Loucy (cell line): Measurements from ENCODE around the gene CYBB.

Experiments
- H2AFZ ChIP-seq: fragments of 200-600 bp; sonication (generic); 2 replicates; pipeline ENCODE4 v1.6.0; 2016; ENCODE audit warnings: antibody characterized with exemption, mild to moderate bottlenecking, low read length, moderate library complexity
- H3F3A ChIP-seq: fragments of 200-600 bp; 2 replicates; pipeline ENCODE4 v1.6.0; 2016; ENCODE audit warnings: antibody characterized with exemption, low read depth, mild to moderate bottlenecking
- H3K27me3 ChIP-seq: fragments of 200-600 bp; sonication (generic); 2 replicates; pipeline ENCODE4 v1.6.1; 2014; ENCODE audit warnings: low read length, mild to moderate bottlenecking; ENCODE audit not compliant: insufficient read depth, poor library complexity, severe bottlenecking
- H3K36me3 ChIP-seq: fragments of 200-600 bp; sonication (generic); 2 replicates; pipeline ENCODE4 v1.6.1; 2016; ENCODE audit warnings: low read length; ENCODE audit not compliant: insufficient read depth
- H3K4me1 ChIP-seq: fragments of 200-600 bp; sonication (generic); 2 replicates; pipeline ENCODE4 v1.5.1; 2014; ENCODE audit warnings: low read length, mild to moderate bottlenecking; ENCODE audit not compliant: insufficient read depth, poor library complexity, severe bottlenecking
- H3K4me2 ChIP-seq: fragments of 200-600 bp; sonication (generic); 2 replicates; pipeline ENCODE4 v1.6.0; 2014; ENCODE audit warnings: antibody characterized with exemption, low read length, low read depth, mild to moderate bottlenecking; ENCODE audit not compliant: poor library complexity, severe bottlenecking
- H3K4me3 ChIP-seq: fragments of 200-600 bp; sonication (generic); 2 replicates; pipeline ENCODE4 v1.5.1; 2014; ENCODE audit warnings: low read length, mild to moderate bottlenecking, mixed read lengths; ENCODE audit not compliant: poor library complexity, severe bottlenecking
- H3K79me2 ChIP-seq: fragments of 200-600 bp; sonication (generic); 2 replicates; pipeline ENCODE4 v1.6.1; 2014; ENCODE audit warnings: low read length; ENCODE audit not compliant: insufficient read depth
- H3K9ac ChIP-seq: fragments of 200-600 bp; sonication (generic); 2 replicates; pipeline ENCODE4 v1.6.0; 2014; ENCODE audit warnings: mild to moderate bottlenecking, low read depth, low read length, moderate library complexity; ENCODE audit not compliant: poor library complexity, severe bottlenecking
- H3K9me2 ChIP-seq: fragments of 200-600 bp; sonication (generic); replicated peaks from 2 replicates; pipeline ENCODE4 v1.6.1; 2016; ENCODE audit warnings: low read depth, low read length, mixed read lengths
- H3K9me3 ChIP-seq: fragments of 200-600 bp; sonication (generic); 2 replicates; pipeline ENCODE4 v1.6.1; 2014; ENCODE audit warnings: mild to moderate bottlenecking, antibody characterized with exemption, low read length, low read depth; ENCODE audit not compliant: insufficient read depth
- H4K20me1 ChIP-seq: fragments of 200-600 bp; sonication (generic); 2 replicates; pipeline ENCODE4 v1.6.0; 2014; ENCODE audit warnings: antibody characterized with exemption, low read length, mild to moderate bottlenecking; ENCODE audit not compliant: insufficient read depth, poor library complexity, severe bottlenecking
- CTCF ChIP-seq: fragments of 200-600 bp; sonication (generic); conservative IDR thresholded peaks from 2 replicates; pipeline ENCODE4 v1.5.1; 2014; ENCODE audit warnings: mild to moderate bottlenecking, antibody characterized with exemption, low read length
- EZH2phosphoT487 ChIP-seq: fragments of 200-600 bp; IDR thresholded peaks from 2 replicates; pipeline ENCODE4 v1.6.1; 2018; ENCODE audit warnings: antibody characterized with exemption, mild to moderate bottlenecking, moderate library complexity, borderline replicate concordance

Gene CYBB

DNA sequence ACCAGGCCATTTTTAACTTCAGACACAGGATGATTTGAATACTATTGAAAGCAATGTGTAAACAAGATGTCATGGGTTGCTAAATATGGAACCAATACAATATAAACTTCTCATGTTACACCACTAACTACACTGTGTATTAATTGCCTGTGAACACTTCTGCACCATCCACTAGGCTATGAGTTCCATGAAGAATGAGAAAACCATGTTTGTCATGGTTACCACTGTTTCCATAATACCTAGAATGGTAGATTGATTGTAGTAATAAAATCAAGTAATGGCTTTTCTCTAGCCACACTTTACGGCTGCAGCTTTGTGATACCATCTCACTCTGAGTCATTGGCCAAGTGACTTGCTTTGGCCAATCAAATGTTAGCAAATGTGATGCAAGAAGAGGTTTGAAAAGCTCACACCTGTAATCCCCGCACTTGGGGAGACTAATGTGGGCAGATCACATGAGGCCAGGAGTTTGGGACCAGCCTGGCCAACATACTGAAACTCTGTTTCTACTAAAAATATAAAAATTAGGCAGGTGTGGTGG, 19.9 kb upstream of the CYBB start:
- H3K4me1 ChIP-seq, result peaks cover 48% of the 10 kb centered on the region
- H3K4me2 ChIP-seq, result no peak overlapping the region
- no peaks in the 10 kb centered on the region for H3K79me2 ChIP-seq

GRCh38 chrX:37763400-37763799, 16.5 kb upstream of the CYBB start:
- Histone ChIP-seq H3F3A (no peaks in the 10 kb centered on the region), H3K4me3 (no peak overlapping the region), H4K20me1 (no peaks in the 10 kb centered on the region), H3K27me3 (no peaks in the 10 kb centered on the region), H3K9ac (no peak overlapping the region), H3K79me2 (no peaks in the 10 kb centered on the region), H3K4me2 (no peak overlapping the region), H3K9me3 (no peaks in the 10 kb centered on the region), H3K4me1 (peaks cover 28% of the 10 kb centered on the region), H2AFZ (no peak overlapping the region), H3K9me2 (no peaks in the 10 kb centered on the region), H3K36me3 (no peaks in the 10 kb centered on the region)
- TF ChIP-seq CTCF (no peak), EZH2phosphoT487 (no peak)

More for the DNA sequence above, 19.9 kb upstream of the CYBB start:
- H3K27me3 ChIP-seq, result no peaks in the 10 kb centered on the region
- H2AFZ ChIP-seq, result no peak overlapping the region
- H3K9me2 ChIP-seq, result no peaks in the 10 kb centered on the region
- no peak overlapping the region for H3K4me3 ChIP-seq
- H3K36me3 ChIP-seq, result no peaks in the 10 kb centered on the region
- H3K9me3 ChIP-seq, result no peaks in the 10 kb centered on the region
- no peaks in the 10 kb centered on the region for H4K20me1 ChIP-seq
- no peaks in the 10 kb centered on the region for H3F3A ChIP-seq
- TF ChIP-seq CTCF (no peak), EZH2phosphoT487 (no peak)
- no peak overlapping the region for H3K9ac ChIP-seq

GRCh38 chrX:37765507-37765906, 14.4 kb upstream of the CYBB start:
- H3K4me2 ChIP-seq, result peak overlapping the region; percentile 56
- H3K9me2 ChIP-seq, result no peaks in the 10 kb centered on the region
- no peaks in the 10 kb centered on the region for H3K36me3 ChIP-seq
- no peaks in the 10 kb centered on the region for H3K9me3 ChIP-seq
- H3K4me3 ChIP-seq, result peak overlapping the region; percentile 35
- H3F3A ChIP-seq, result no peaks in the 10 kb centered on the region
- H3K9ac ChIP-seq, result no peak overlapping the region
- H2AFZ ChIP-seq, result no peak overlapping the region
- no peaks in the 10 kb centered on the region for H4K20me1 ChIP-seq
- no peaks in the 10 kb centered on the region for H3K79me2 ChIP-seq
- peaks cover 19% of the 10 kb centered on the region for H3K4me1 ChIP-seq
- no peak for TF ChIP-seq CTCF
- TF ChIP-seq EZH2phosphoT487, result peak; percentile 52; the same call in 1 of the 2 replicates
- no peaks in the 10 kb centered on the region for H3K27me3 ChIP-seq
